Choroid plexus epithelial cell (primary cell): ENCODE measurements around the gene DEFB126.

Experiments
- DNase-seq: peaks from one replicate; pipeline ENCODE4 v3.0.0-alpha.2; 2010; ENCODE audit warnings: low read depth
- H3K4me3 ChIP-seq: 2 replicates; pipeline ENCODE4 v1.5.1; 2011; ENCODE audit warnings: low read depth, mild to moderate bottlenecking, control low read depth, low read length, moderate library complexity
- CTCF ChIP-seq: conservative IDR thresholded peaks from 2 replicates; pipeline ENCODE4 v1.5.1; 2011; ENCODE audit warnings: low read depth, mild to moderate bottlenecking, control low read depth, inconsistent platforms, low read length, moderate library complexity

The DEFB126 gene

GRCh38 chr20:137668-138490 is 4.5 kb upstream of the DEFB126 start:
- peak; percentile 1 for DNase-seq
- no peak overlapping the region for H3K4me3 ChIP-seq
- TF ChIP-seq CTCF = peak; percentile 17

GRCh38 chr20:145877-146276 is 3.5 kb downstream of the DEFB126 start:
- DNase-seq = no peak
- no peak for TF ChIP-seq CTCF
- H3K4me3 ChIP-seq = no peak overlapping the region

DNA sequence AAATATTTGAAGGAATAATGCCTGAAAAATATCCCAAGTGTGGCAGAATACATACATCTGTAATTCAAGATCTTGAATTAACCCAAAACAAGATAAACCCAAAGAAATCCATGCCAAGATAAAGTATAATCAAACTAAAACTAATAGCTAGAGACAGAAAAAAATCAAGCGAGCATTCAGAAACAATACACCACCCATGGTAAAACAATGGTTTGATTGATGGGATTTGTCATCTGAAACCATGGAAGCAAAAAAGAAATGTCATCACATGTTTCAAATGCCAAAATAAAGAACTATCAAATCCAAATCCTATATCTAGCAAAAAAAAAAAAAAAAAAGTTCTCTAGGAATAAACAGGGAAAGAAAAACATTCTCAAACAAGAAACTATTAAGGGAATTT is 9.7 kb downstream of the DEFB126 start:
- DNase-seq = no peak
- no peak for TF ChIP-seq CTCF
- H3K4me3 ChIP-seq = no peak overlapping the region

GRCh38 chr20:157154-157553 is 14.8 kb downstream of the DEFB126 start, which contains the start of gene DEFB127:
DEFB127 (plus strand) TSS chr20:157454; CDS start chr20:157545, 91 bp downstream.
- no peak for TF ChIP-seq CTCF
- no peak for DNase-seq
- H3K4me3 ChIP-seq = no peak within 1 kb of the TSS

DNA sequence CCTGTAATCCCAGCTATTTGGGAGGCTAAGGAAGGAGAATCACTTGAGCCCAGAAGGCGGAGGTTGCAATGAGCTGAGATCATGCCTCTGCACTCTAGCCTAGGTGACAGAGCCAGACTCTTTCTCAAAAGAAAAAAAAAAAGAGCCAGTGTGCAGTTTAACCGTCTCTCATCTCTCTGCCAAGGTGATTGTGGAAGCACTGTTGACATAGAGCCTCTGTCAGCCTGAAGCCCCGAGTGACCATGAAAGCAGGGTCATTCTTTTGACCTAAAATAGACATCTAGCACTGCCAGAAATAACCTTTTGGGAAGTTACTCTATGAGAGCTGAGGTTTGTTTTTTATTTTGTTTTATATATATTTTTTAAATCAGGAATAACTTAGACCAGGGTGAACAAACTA is 22.2 kb downstream of the DEFB126 start:
- no peak for DNase-seq
- TF ChIP-seq CTCF = no peak
- no peak overlapping the region for H3K4me3 ChIP-seq

DNA sequence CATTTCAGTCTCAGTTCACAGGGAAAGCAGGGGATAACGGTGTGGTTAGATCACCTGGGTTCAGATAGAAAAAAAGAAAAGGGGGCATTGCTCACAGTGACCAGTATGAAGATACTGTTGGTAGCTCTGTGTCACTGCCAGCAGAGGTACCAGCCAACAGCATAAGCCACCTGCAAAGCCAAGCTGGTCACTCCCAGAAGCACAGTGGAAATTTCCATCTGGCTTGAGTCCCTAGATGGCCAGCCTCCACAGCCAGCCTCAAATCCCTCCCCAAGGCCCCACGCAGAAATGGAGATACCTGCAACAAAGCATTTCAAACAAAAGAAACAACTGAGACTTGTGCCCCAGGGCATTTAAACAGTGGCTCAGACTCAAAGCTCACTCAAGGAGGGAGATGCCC is 26.5 kb downstream of the DEFB126 start:
- no peak for TF ChIP-seq CTCF

GRCh38 chr20:184288-184687 is 41.9 kb downstream of the DEFB126 start:
- no peak overlapping the region for H3K4me3 ChIP-seq
- no peak for TF ChIP-seq CTCF
- no peak for DNase-seq

More for the DNA sequence above, 26.5 kb downstream of the DEFB126 start:
- H3K4me3 ChIP-seq = no peak overlapping the region
- DNase-seq = no peak
